Central memory CD4-positive, alpha-beta T cell (primary cell): ENCODE results near the gene TPSAB1.
"Not testable (repeated sequence)": the region's sequence is repeated elsewhere in the genome, so short reads cannot be mapped to it uniquely, and the experiment has no call there.

Experiments
- DNase-seq: peaks from one replicate; pipeline ENCODE4 v3.0.0; 2022
- total RNA-seq, 3 experiments: gene quantifications; one replicate each; lab custom pipeline; 2026; lab: John Stamatoyannopoulos, UW

Gene TPSAB1
- total RNA-seq = 0 reads per million in 3 experiments

DNA sequence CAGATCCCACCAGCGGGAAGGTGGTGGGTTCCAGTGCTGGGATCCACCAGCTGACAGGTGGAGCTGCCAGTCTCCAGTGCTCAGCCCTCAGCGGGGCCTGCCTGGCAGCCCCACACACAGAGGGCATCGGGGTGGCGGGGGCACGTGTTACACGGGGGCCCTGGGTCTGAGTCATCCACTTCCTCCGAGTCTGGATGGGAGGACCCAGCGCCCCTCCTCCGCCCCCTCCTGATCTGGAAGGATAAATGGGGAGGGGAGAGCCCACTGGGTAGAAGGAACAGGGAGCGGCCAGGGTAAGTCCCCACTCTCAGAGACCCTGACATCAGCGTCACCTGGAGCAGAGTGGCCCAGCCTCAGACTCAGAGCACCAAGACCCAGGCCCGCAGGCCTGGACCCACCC is at the start of gene TPSAB1:
TPSAB1 (plus strand) TSS at position 270 of the 400 bp plus-strand sequence. CDS start 234 bp downstream, outside the sequence.
- DNase-seq = not testable (repeated sequence)

DNA sequence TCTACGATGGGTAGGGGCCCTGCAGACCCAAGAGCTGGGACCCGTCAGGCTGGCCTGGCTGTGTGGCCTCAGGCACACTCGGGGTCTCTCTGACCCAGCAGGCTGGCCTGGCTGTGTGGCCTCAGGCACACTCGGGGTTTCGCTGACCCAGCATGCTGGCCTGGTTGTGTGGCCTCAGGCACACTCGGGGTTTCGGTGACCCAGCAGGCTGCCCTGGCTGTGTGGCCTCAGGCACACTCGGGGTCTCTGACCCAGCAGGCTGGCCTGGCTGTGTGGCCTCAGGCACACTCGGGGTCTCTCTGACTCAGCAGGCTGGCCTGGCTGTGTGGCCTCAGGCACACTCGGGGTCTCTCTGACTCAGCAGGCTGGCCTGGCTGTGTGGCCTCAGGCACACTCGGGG is 49.7 kb upstream of the TPSAB1 start:
- DNase-seq = not testable (repeated sequence)

GRCh38 chr16:1192384-1193073 is 48.0 kb upstream of the TPSAB1 start:
- DNase-seq = no peak

DNA sequence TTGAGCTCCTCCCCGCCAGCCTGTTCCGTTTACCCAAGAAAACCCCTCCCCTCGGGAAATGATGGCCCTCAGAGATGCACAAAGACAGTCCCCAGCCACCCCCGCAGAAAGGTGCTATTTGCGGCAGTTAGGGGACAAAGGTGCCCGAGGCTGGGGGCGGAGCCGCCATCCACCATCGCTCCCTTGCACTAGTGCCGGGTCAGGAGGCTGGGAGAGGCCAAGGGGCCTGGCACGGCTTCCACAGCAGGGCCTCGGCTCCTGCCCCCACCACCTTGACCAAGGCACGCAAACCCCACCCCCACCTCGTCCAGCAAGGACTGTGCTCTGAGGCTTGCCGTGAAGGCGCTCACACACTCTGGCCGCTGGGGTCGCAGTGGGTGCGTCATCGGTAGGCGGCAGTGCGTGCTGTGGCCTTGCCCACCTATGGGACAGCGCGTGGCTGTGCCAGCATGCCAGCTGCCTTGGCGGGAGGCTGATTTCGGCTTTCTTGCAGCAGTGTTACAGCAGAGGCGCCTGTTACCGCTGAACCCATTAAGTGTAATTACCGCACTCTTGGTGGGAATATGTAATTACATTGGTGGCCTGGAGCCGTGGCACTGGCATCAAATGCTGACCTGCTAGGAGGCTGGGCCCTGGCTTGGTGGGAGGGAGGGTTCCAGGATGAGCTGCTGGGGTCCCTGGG is 47.2 kb upstream of the TPSAB1 start:
- no peak for DNase-seq

GRCh38 chr16:1193825-1194581 is 46.5 kb upstream of the TPSAB1 start:
- DNase-seq = no peak

GRCh38 chr16:1194665-1195392 is 45.7 kb upstream of the TPSAB1 start:
- DNase-seq = no peak

DNA sequence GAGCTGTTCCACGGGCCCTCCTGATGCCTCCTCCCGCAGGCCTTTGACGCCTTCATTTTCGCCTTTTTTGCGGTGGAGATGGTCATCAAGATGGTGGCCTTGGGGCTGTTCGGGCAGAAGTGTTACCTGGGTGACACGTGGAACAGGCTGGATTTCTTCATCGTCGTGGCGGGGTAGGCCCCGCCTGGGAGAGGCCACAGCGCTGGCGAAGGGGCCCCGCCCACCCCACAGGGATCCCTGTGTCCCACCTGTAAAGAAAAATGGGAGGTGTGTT is 45.2 kb upstream of the TPSAB1 start:
- DNase-seq = no peak

DNA sequence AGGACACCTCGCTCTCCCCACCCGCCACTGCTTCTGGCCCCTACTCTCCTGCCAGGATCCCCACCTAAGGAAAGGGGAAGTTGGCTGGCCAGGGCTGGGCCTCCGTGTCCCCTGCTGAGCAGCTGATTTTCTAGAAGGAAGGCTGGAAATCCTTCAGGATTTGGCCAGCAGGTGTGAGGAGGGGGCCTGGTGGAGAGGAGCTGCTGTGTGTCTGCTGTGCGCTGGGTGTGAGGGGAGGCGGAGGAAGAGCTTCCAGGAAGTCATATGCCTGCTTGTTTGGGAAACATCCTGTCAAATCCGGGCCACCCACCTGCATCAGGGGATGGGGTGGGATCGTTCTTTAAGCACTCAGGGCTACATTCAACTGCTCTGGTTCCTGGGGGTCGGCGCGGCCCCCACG is 44.0 kb upstream of the TPSAB1 start:
- DNase-seq = no peak

DNA sequence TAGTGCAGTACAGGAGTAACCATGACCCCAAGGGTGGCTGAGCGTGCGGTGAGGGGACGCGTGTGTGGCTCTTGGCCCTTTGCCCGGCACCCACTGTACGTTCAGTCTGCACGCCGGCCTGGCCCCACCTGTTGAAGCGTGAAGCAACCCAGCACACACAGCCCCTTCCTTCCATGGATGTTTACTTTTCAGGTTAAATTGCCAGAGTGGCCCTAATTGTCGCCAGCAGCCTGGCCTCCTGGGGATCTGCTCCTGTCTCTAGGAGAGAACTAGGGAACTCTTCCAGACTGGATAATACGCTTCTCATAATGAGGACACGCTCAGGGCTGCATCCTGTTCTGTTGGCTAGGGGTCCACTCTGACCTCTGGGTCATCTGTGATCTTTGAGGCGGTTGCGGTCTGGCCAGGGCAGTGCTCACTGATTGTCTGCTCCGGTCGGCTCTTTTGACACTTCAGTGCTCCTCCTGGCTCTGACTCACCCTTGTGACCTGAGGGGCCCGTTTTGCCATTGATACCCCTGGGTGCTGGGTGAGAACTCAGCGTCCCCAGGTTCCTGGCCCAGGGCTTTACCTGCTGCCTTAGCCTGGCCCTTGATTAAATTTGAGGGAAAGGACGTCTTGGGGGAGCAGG is 43.2 kb upstream of the TPSAB1 start:
- no peak for DNase-seq

- DNase-seq = no peak
Observed at GRCh38 chr16:1198194-1198593, 42.3 kb upstream of the TPSAB1 start.

- not testable (repeated sequence) for DNase-seq
Observed at GRCh38 chr16:1198671-1199346, 41.7 kb upstream of the TPSAB1 start.

GRCh38 chr16:1199347-1200013 is 41.0 kb upstream of the TPSAB1 start:
- DNase-seq = no peak

GRCh38 chr16:1200014-1200627 is 40.4 kb upstream of the TPSAB1 start:
- no peak for DNase-seq

- DNase-seq = no peak
Observed at GRCh38 chr16:1201444-1201843, 39.1 kb upstream of the TPSAB1 start.

DNA sequence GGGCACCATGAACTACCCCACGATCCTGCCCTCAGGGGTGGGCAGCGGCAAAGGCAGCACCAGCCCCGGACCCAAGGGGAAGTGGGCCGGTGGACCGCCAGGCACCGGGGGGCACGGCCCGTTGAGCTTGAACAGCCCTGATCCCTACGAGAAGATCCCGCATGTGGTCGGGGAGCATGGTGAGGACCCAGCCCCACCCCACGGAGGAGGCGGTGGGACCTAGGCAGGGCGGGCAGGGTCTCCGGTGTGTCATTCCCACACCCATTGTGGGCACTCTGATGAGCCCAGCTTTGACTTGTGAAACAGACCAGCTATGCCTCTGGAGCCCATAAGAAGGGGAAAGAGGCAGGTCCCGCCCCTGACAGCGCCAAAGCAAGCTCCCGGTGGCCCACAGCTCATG is 38.2 kb upstream of the TPSAB1 start:
- no peak for DNase-seq

DNA sequence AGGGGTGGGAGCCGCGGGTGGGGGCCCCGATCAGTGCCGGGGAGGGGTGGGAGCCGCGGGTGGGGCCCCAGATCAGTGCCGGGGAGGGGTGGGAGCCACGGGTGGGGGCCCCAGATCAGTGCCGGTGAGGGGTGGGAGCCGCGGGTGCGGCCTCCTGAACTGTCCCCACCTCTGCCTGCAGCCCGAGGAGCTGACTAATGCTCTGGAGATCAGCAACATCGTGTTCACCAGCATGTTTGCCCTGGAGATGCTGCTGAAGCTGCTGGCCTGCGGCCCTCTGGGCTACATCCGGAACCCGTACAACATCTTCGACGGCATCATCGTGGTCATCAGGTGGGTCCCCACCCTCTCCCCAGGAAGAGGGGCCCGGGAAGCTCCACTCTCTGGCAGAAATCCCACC is 35.6 kb upstream of the TPSAB1 start:
- DNase-seq = no peak

- DNase-seq = no peak
Observed at GRCh38 chr16:1206326-1206725, 34.2 kb upstream of the TPSAB1 start.

DNA sequence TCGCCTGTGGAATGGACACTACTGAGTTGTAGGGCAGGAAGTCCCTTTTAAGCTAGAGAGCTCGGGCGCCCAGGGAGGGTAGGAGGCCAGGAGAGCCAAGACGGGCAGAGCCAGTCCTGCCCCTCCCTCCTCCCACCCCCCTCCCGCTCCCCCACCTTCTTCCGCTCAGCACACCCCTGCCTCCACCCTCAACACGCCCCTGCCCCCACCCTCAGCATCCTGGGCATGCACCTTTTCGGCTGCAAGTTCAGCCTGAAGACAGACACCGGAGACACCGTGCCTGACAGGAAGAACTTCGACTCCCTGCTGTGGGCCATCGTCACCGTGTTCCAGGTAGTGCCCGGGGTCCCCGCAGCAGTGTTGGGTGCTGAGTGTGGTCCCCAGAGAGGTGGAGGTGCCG is 33.7 kb upstream of the TPSAB1 start:
- DNase-seq = no peak

DNA sequence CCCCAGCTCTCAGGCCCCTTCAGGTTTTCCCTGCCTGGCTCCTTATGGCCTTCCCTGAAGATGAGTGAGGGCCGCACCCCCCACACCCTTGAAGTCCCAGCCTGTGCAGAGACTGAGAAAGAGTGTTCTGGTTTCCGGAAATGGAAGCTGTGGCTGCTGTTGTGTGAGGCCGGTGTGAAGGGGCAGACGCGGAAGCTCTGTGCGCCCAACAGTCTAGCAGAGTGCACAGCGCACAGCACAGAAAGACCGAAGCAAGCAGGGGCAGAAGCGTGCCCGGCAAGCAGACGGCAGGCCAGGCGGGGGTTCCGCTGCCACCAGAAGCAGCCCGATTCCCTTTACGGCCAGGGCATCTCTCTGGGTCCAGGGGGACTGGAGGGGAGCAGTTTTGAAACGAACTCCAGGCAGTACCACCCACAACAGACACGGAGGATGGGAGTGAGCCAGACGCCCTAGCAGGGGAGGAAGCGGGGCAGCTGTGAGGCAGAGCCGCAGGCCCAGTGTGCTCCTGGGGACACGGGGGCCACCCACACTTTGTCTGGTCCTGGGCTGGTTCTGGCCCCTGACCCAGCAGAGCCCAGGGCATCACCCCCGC is 32.2 kb upstream of the TPSAB1 start:
- DNase-seq = no peak

DNA sequence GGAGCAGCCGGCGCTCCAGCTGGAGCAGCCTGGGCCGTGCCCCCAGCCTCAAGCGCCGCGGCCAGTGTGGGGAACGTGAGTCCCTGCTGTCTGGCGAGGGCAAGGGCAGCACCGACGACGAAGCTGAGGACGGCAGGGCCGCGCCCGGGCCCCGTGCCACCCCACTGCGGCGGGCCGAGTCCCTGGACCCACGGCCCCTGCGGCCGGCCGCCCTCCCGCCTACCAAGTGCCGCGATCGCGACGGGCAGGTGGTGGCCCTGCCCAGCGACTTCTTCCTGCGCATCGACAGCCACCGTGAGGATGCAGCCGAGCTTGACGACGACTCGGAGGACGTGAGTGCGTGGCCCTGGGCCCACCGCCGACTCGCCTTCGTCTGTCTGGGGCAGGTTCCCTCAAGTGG is 31.4 kb upstream of the TPSAB1 start:
- no peak for DNase-seq

DNA sequence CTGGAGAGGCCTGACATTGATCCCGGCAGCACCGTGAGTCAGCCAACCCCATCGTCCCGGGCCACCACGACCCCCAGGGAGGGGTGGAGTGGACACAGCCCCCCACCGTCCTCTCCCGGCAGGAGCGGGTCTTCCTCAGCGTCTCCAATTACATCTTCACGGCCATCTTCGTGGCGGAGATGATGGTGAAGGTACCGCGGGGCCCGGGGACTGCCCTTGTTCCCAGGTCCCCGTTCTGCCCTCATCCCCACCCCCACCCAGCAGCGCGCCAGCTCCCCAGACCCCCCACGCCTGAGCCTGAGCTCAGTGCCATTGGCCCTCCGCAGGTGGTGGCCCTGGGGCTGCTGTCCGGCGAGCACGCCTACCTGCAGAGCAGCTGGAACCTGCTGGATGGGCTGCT is 30.0 kb upstream of the TPSAB1 start:
- no peak for DNase-seq
